Measurements from ENCODE around the gene CTPS1. TPM values are rescaled to one million over a fixed set of nuclear protein-coding genes. Genes with fewer than 3 reads are reported as not detected.

Gene CTPS1
- total and polyA plus RNA-seq, 7 donors: 1.8 to 99.0 (median 26.0) TPM

- Histone ChIP-seq H3K27ac (peak overlapping the region; percentile 10 to 85 (median 77)), H3K36me3 (peaks cover 10 to 94% (median 59%) of the 10 kb centered on the region in 4 donors), H3K27me3 (no peaks in the 10 kb centered on the region), H3K4me1 (peaks cover 0 to 33% (median 32%) of the 10 kb centered on the region in 4 donors), H3K9me3 (no peaks in the 10 kb centered on the region), H3K4me3 (no peak overlapping the region)
- DNase-seq: peak; percentile 98
- WGBS, 2 donors: 31 to 48% methylated on average over 11 of the region's 11 CpGs
- intact Hi-C loops (cut with DNase I): no loop called here
- peak; percentile 49 to 84 (median 78) for TF ChIP-seq POLR2AphosphoS5 (IDR thresholded peaks at IDR 0.05)
- peak; percentile 23 to 64 (median 40) for TF ChIP-seq CTCF (IDR thresholded peaks at IDR 0.05)
- TF ChIP-seq EP300 (IDR thresholded peaks at IDR 0.05): peak in 1 of 4 donors; percentile 43
- TF ChIP-seq POLR2A (IDR thresholded peaks at IDR 0.05): no peak
Measured at GRCh38 chr1:41003640-41004220, 24.2 kb downstream of the CTPS1 start.

- intact Hi-C loops (cut with DNase I): no loop called here
- WGBS, 2 donors: 81 to 87% methylated on average over 5 of the region's 5 CpGs
- Histone ChIP-seq H3K4me3 (no peak overlapping the region), H3K4me1 (peaks cover 0 to 33% (median 32%) of the 10 kb centered on the region in 4 donors), H3K36me3 (peaks cover 15 to 94% (median 65%) of the 10 kb centered on the region in 4 donors), H3K27me3 (no peaks in the 10 kb centered on the region), H3K27ac (no peak overlapping the region), H3K9me3 (no peaks in the 10 kb centered on the region)
- TF ChIP-seq CTCF (IDR thresholded peaks at IDR 0.05) (no peak), EP300 (IDR thresholded peaks at IDR 0.05) (no peak), POLR2A (IDR thresholded peaks at IDR 0.05) (no peak), POLR2AphosphoS5 (IDR thresholded peaks at IDR 0.05) (no peak)
- no peak for DNase-seq
Measured at GRCh38 chr1:41005876-41006275, 26.4 kb downstream of the CTPS1 start.

- WGBS, 2 donors: 95% methylated on average over 19 of the region's 19 CpGs
- peaks cover 0 to 25% (median 22%) of the 10 kb centered on the region in 4 donors for H3K4me1 ChIP-seq
- TF ChIP-seq CTCF (IDR thresholded peaks at IDR 0.05) (no peak), EP300 (IDR thresholded peaks at IDR 0.05) (no peak), POLR2AphosphoS5 (IDR thresholded peaks at IDR 0.05) (no peak), POLR2A (IDR thresholded peaks at IDR 0.05) (no peak)
- H3K27me3 ChIP-seq: no peaks in the 10 kb centered on the region
- H3K27ac ChIP-seq: no peak overlapping the region
- intact Hi-C loops (cut with DNase I): no loop called here
- no peaks in the 10 kb centered on the region for H3K9me3 ChIP-seq
- DNase-seq: no peak
- peaks cover 15 to 92% (median 60%) of the 10 kb centered on the region in 4 donors for H3K36me3 ChIP-seq
- no peak overlapping the region for H3K4me3 ChIP-seq
Measured at GRCh38 chr1:41006942-41007865, 27.7 kb downstream of the CTPS1 start.

GRCh38 chr1:41009466-41009865 lies 30.0 kb downstream of the CTPS1 start:
- DNase-seq: no peak
- H3K27me3 ChIP-seq: no peaks in the 10 kb centered on the region
- WGBS, 2 donors: 95 to 96% methylated on average over 8 of the region's 8 CpGs
- TF ChIP-seq POLR2A (IDR thresholded peaks at IDR 0.05) (no peak), EP300 (IDR thresholded peaks at IDR 0.05) (no peak), POLR2AphosphoS5 (IDR thresholded peaks at IDR 0.05) (no peak), CTCF (IDR thresholded peaks at IDR 0.05) (no peak)
- H3K9me3 ChIP-seq: no peaks in the 10 kb centered on the region
- intact Hi-C loops (cut with DNase I): no loop called here
- H3K36me3 ChIP-seq: peaks cover 15 to 96% (median 62%) of the 10 kb centered on the region in 4 donors
- H3K4me1 ChIP-seq: peaks cover 0 to 15% (median under 1%) of the 10 kb centered on the region in 4 donors
- H3K27ac ChIP-seq: no peak overlapping the region
- no peak overlapping the region for H3K4me3 ChIP-seq
